CD4-positive, alpha-beta memory T cell (primary cell): ENCODE measurements around the gene ROBO1. TPM values are rescaled to one million over a fixed set of nuclear protein-coding genes. Genes with fewer than 3 reads are reported as not detected.
A peak's percentile ranks its signal among the peaks of the same experiment; 100 is the strongest.

Experiments used
- CTCF ChIA-PET: fragments of 350-600 bp; sonication (Branson Sonifier 250); formaldehyde crosslinking; loops from one replicate; lab custom pipeline; 2021; ENCODE audit warnings: inconsistent platforms; ENCODE audit not compliant: partially characterized antibody; lab: Charles Lee
- POLR2A ChIA-PET: fragments of 350-600 bp; sonication (Branson Sonifier 250); formaldehyde crosslinking; loops from one replicate; lab custom pipeline; 2021; ENCODE audit not compliant: partially characterized antibody; lab: Charles Lee
- DNase-seq, 5 donors: peaks; one replicate each; pipeline versions ENCODE4 v3.0.0 to v3.0.0-alpha.2; 2020 to 2022; ENCODE audit warnings: mixed read lengths in 1 of 5
- H3K27ac ChIP-seq: one replicate; pipeline ENCODE4 v1.7.0; 2013; ENCODE audit warnings: low read depth, low read length
- H3K27me3 ChIP-seq: 2 replicates; pipeline ENCODE4 v1.7.0; 2013; ENCODE audit warnings: mild to moderate bottlenecking, low read length, moderate library complexity; ENCODE audit not compliant: insufficient read depth
- H3K36me3 ChIP-seq: 2 replicates; pipeline ENCODE4 v1.7.0; 2013; ENCODE audit warnings: mild to moderate bottlenecking, low read length, moderate library complexity; ENCODE audit not compliant: insufficient read depth
- H3K4me1 ChIP-seq: 2 replicates; pipeline ENCODE4 v1.7.0; 2013; ENCODE audit warnings: mild to moderate bottlenecking, low read length, moderate library complexity; ENCODE audit not compliant: insufficient read depth
- H3K4me3 ChIP-seq, 2 donors: one replicate each; pipeline ENCODE4 v1.7.0; 2013; ENCODE audit warnings: low read length in 2 of 2, mild to moderate bottlenecking in 1 of 2
- H3K9me3 ChIP-seq, 2 donors: one replicate each; pipeline ENCODE4 v1.7.0; 2013; ENCODE audit warnings: low read length in 2 of 2, control low read depth in 1 of 2; ENCODE audit not compliant: control insufficient read depth in 1 of 2
- H3K27ac Mint-ChIP-seq, 7 donors: one replicate each; pipeline ENCODE4 v1.8.0; 2020 to 2021; ENCODE audit warnings: mixed read lengths in 7 of 7, mild to moderate bottlenecking in 6 of 7, inconsistent platforms in 3 of 7, moderate library complexity in 3 of 7
- H3K27me3 Mint-ChIP-seq, 2 donors: one replicate each; pipeline ENCODE4 v1.8.0; 2020 to 2021; ENCODE audit warnings: mixed read lengths in 2 of 2
- H3K36me3 Mint-ChIP-seq, 2 donors: one replicate each; pipeline ENCODE4 v1.8.0; 2020 to 2021; ENCODE audit warnings: mixed read lengths in 2 of 2, inconsistent platforms in 1 of 2, mild to moderate bottlenecking in 1 of 2
- H3K4me1 Mint-ChIP-seq, 4 donors: one replicate each; pipeline ENCODE4 v1.8.0; 2020 to 2021; ENCODE audit warnings: mixed read lengths in 4 of 4, mild to moderate bottlenecking in 1 of 4
- H3K4me3 Mint-ChIP-seq, 8 donors: one replicate each; pipeline ENCODE4 v1.8.0; 2020 to 2021; ENCODE audit warnings: mixed read lengths in 8 of 8, mild to moderate bottlenecking in 7 of 8, moderate library complexity in 6 of 8, inconsistent platforms in 3 of 8
- H3K9me3 Mint-ChIP-seq, 8 donors: one replicate each; pipeline ENCODE4 v1.8.0; 2020 to 2021; ENCODE audit warnings: mixed read lengths in 8 of 8, mild to moderate bottlenecking in 5 of 8, inconsistent platforms in 3 of 8, moderate library complexity in 1 of 8
- intact Hi-C: fragments of 100-400 bp; cut with micrococcal nuclease; formaldehyde crosslinking; loops from one replicate; pipeline ENCODE4 v1.15.1; 2023
- polyA plus RNA-seq, 2 donors: library from polyadenylated mRNA; unstranded; fragments of 300-500 nt; fragmentation: Illumina TruSeq; gene quantifications; one replicate each; pipeline ENCODE4 v1.2.3, GENCODE V29; 2021
- total RNA-seq, 2 experiments: library from RNA; stranded (reverse); gene quantifications; one replicate each; pipeline ENCODE4 v1.2.3, GENCODE V29; 2021

Gene ROBO1
- total and polyA plus RNA-seq, 4 experiments from 2014 or later: not detected

DNA sequence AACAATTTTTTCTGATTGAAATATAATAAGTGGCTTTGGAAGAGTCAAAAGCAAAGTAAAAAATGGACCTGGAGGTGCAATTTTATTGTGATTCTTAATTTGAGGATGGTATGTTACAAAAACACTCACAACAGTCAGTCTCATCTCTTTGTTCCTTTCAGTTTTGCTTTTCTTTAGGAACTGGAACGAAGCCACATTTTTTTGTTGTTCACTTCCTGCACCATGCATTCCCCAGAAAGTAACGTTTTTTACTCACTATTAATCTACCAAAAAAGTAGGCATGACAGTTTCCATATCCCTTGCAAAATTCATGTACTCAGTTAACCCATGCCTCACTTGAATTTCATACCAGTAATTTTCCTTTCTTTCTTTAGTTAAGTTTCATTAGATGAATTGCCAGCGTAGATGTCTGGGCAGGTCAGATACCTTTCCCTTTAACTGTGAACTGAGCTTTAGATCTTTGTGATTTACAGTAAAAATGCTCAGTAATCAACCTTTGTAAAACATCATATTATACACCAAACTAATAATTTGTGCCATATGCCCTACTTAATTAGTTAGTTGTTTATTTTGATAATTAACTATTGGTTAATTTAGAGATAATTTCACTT lies 384.3 kb downstream of the ROBO1 start:
- Histone ChIP-seq H3K36me3 (no peaks in the 10 kb centered on the region), H3K9me3 (peaks cover 0 to 5% of the 10 kb centered on the region in 2 donors), H3K27me3 (no peaks in the 10 kb centered on the region), H3K4me3 (no peak overlapping the region), H3K27ac (no peak overlapping the region), H3K4me1 (no peaks in the 10 kb centered on the region)
- Mint-ChIP-seq H3K36me3 (no peaks in the 10 kb centered on the region), H3K9me3 (peaks cover 3 to 26% (median 13%) of the 10 kb centered on the region in 8 donors), H3K4me1 (no peaks in the 10 kb centered on the region), H3K4me3 (no peak overlapping the region), H3K27ac (no peak overlapping the region), H3K27me3 (no peaks in the 10 kb centered on the region)
- ChIA-PET CTCF (no interaction called here), POLR2A (no interaction called here)
- DNase-seq: no peak
- intact Hi-C loops: no loop called here

DNA sequence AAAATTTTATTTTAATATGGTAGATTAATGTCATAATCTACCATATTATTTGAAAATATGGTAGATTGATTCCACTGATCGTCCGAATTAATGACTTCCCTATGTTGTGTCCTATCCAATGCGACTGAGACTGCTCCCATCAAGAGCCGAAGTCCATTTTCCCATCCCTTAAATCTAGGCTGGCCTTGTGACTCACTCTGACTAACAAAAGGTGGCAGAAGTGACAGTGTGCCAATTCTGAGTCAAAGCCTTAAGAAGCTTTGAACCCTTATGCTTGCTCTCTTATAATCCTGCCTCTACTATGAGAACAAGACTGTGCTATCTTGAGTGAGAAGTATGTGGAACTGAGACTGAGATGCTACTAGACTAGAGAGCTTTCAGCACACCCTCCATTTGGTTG lies 387.2 kb downstream of the ROBO1 start:
- no peaks in the 10 kb centered on the region for H3K4me1 Mint-ChIP-seq
- Histone ChIP-seq H3K27ac (no peak overlapping the region), H3K4me1 (no peaks in the 10 kb centered on the region), H3K27me3 (no peaks in the 10 kb centered on the region), H3K4me3 (no peak overlapping the region), H3K9me3 (peaks cover 0 to 5% of the 10 kb centered on the region in 2 donors), H3K36me3 (no peaks in the 10 kb centered on the region)
- no peaks in the 10 kb centered on the region for H3K36me3 Mint-ChIP-seq
- no peak overlapping the region for H3K4me3 Mint-ChIP-seq
- no peak overlapping the region for H3K27ac Mint-ChIP-seq
- ChIA-PET CTCF (no interaction called here), POLR2A (no interaction called here)
- H3K9me3 Mint-ChIP-seq: peaks cover 3 to 30% (median 12%) of the 10 kb centered on the region in 8 donors
- intact Hi-C loops: no loop called here
- DNase-seq: no peak
- no peaks in the 10 kb centered on the region for H3K27me3 Mint-ChIP-seq

DNA sequence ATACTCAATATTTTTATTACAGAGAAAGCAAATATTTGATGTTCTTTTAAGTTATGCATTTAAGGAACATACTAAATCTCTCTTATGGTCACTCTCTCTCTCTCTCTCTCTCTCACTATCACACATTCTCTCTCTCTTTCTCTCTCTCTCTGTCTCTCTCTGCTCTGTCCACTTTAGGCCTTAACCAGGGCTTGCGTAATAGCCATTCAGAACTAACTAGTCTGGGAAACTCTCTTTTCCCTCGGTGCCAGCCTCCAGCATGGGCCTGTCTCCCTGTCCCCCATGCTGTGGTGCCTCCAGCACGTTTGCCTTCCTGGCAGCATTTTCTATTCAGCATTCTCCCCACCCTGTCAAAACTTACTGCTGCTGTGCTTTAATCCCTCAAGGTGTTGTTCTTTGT lies 389.7 kb downstream of the ROBO1 start:
- ChIA-PET POLR2A (no interaction called here), CTCF (no interaction called here)
- Mint-ChIP-seq H3K36me3 (no peaks in the 10 kb centered on the region), H3K4me1 (no peaks in the 10 kb centered on the region), H3K27ac (no peak overlapping the region), H3K9me3 (peaks cover 3 to 30% (median 12%) of the 10 kb centered on the region in 8 donors), H3K27me3 (no peaks in the 10 kb centered on the region), H3K4me3 (no peak overlapping the region)
- intact Hi-C loops: no loop called here
- Histone ChIP-seq H3K27ac (no peak overlapping the region), H3K4me3 (no peak overlapping the region), H3K36me3 (no peaks in the 10 kb centered on the region), H3K4me1 (no peaks in the 10 kb centered on the region), H3K9me3 (peaks cover 0 to 5% of the 10 kb centered on the region in 2 donors), H3K27me3 (no peaks in the 10 kb centered on the region)
- no peak for DNase-seq

DNA sequence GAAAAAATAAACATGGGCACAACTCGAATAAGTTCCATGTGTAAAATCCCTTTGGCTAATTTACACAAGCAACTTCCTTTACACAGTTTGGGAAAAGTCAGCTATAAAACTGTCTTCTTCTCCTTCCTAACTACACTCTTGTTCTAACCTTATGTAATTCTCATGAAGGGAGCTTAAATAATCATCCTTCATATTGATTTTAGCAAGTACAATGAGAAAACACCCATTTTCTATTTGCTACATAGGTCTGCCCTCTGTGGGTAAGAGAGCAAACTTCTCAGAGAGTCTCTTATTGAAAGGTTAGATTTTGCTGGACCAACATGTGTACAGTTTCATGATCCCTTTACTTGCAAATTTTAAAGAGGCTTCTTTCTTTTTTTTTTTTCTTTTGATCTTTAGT lies 398.5 kb downstream of the ROBO1 start:
- Mint-ChIP-seq H3K9me3 (peaks cover 2 to 33% (median 9%) of the 10 kb centered on the region in 8 donors), H3K4me1 (no peaks in the 10 kb centered on the region), H3K27ac (no peak overlapping the region), H3K27me3 (no peaks in the 10 kb centered on the region), H3K36me3 (no peaks in the 10 kb centered on the region), H3K4me3 (no peak overlapping the region)
- no peaks in the 10 kb centered on the region for H3K9me3 ChIP-seq
- no peak overlapping the region for H3K4me3 ChIP-seq
- no peak overlapping the region for H3K27ac ChIP-seq
- CTCF ChIA-PET: no interaction called here
- intact Hi-C loops: no loop called here
- POLR2A ChIA-PET: no interaction called here
- no peak for DNase-seq
- no peaks in the 10 kb centered on the region for H3K27me3 ChIP-seq
- H3K4me1 ChIP-seq: no peaks in the 10 kb centered on the region
- no peaks in the 10 kb centered on the region for H3K36me3 ChIP-seq

DNA sequence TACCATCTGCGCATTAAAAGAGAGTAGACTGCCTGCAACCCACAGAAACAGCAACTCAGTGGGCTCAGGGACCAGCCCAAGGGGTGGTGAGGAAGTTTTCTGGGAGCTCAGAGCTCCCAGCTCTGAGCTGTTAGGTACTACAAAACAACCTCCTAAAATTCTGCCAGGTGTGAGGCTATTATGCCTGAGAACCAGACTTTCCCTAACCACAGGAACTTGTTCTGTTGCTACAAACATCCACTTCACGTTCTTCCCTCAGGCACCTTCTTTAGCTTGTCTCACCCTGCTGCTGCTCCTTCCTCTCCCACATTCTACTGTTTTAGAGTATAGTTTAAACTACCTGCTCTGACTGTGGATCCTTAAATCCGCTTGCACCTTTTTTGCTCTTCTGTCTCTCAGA lies 399.4 kb downstream of the ROBO1 start:
- no peaks in the 10 kb centered on the region for H3K4me1 Mint-ChIP-seq
- H3K27me3 ChIP-seq: no peaks in the 10 kb centered on the region
- H3K27ac ChIP-seq: no peak overlapping the region
- peaks cover 2 to 33% (median 9%) of the 10 kb centered on the region in 8 donors for H3K9me3 Mint-ChIP-seq
- H3K4me3 Mint-ChIP-seq: no peak overlapping the region
- no peaks in the 10 kb centered on the region for H3K36me3 Mint-ChIP-seq
- no peak overlapping the region for H3K4me3 ChIP-seq
- no peaks in the 10 kb centered on the region for H3K36me3 ChIP-seq
- H3K27me3 Mint-ChIP-seq: no peaks in the 10 kb centered on the region
- POLR2A ChIA-PET: no interaction called here
- DNase-seq: no peak
- H3K9me3 ChIP-seq: no peaks in the 10 kb centered on the region
- H3K4me1 ChIP-seq: no peaks in the 10 kb centered on the region
- H3K27ac Mint-ChIP-seq: no peak overlapping the region
- intact Hi-C loops: no loop called here
- CTCF ChIA-PET: no interaction called here

DNA sequence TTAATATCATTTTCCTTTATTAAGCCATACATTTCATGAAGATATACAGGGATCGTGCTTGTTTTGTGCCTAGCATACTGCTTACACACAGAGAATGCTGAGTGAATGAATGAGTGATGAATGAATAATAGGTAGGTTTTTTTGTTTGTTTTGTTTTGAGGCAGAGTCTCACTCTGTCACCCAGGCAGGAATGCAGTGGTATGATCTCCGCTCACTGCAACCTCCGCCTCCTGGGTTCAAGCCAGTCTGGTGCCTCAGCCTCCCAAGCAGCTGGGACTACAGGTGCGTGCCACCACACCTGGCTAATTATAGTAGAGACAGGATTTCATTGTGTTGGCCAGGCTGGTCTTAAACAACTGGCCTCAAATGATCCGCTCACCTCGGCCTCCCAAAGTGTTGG lies 400.0 kb downstream of the ROBO1 start:
- Histone ChIP-seq H3K27ac (no peak overlapping the region), H3K36me3 (no peaks in the 10 kb centered on the region), H3K4me3 (no peak overlapping the region), H3K27me3 (no peaks in the 10 kb centered on the region), H3K4me1 (no peaks in the 10 kb centered on the region), H3K9me3 (no peaks in the 10 kb centered on the region)
- intact Hi-C loops: no loop called here
- Mint-ChIP-seq H3K4me1 (no peaks in the 10 kb centered on the region), H3K36me3 (no peaks in the 10 kb centered on the region), H3K9me3 (peaks cover 2 to 33% (median 8%) of the 10 kb centered on the region in 8 donors), H3K27me3 (no peaks in the 10 kb centered on the region), H3K27ac (no peak overlapping the region), H3K4me3 (no peak overlapping the region)
- ChIA-PET CTCF (no interaction called here), POLR2A (no interaction called here)
- no peak for DNase-seq

DNA sequence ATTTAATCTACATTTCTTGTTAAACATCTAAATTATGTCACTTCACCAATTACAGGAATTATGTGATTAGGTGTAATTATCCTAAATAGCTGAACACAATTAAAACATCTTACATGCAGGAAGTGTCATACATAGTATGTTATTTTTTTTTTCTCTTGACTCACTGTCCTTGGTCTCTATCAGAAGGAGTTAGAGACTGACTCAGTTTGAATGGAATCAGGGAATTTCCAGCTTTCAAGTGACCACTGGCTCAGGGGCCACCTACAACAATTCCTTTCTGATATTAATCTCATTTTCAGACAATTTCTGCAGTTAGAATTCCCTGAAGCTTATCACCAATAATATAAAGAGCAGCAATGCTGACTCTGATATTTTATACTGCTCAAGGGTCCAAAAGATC lies 400.7 kb downstream of the ROBO1 start:
- Histone ChIP-seq H3K36me3 (no peaks in the 10 kb centered on the region), H3K9me3 (no peaks in the 10 kb centered on the region), H3K27ac (no peak overlapping the region), H3K4me3 (no peak overlapping the region), H3K27me3 (no peaks in the 10 kb centered on the region), H3K4me1 (no peaks in the 10 kb centered on the region)
- CTCF ChIA-PET: no interaction called here
- Mint-ChIP-seq H3K36me3 (no peaks in the 10 kb centered on the region), H3K27me3 (no peaks in the 10 kb centered on the region), H3K4me1 (no peaks in the 10 kb centered on the region), H3K9me3 (peaks cover 2 to 30% (median 6%) of the 10 kb centered on the region in 8 donors), H3K4me3 (no peak overlapping the region), H3K27ac (no peak overlapping the region)
- POLR2A ChIA-PET: no interaction called here
- intact Hi-C loops: no loop called here
- DNase-seq: no peak

DNA sequence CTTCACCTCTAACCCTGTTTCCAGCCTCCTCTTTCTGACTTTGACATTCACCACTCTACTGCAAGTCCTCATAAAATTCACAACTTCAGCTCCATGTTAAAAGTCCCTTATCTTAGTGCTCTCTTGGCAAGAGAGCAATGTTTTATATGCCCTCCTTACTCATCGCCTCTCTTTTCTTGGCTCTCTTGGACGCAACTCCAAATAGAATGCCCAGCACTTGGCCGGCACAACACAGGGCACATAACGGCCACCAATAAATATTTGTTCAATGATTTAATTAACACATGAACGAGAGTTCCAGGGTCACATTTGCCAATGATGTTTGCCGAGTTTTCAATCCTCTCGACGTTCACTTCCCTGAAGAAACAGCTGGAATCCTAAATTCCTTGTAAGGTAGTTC lies 401.4 kb downstream of the ROBO1 start:
- no peaks in the 10 kb centered on the region for H3K4me1 Mint-ChIP-seq
- H3K27ac ChIP-seq: no peak overlapping the region
- intact Hi-C loops: no loop called here
- POLR2A ChIA-PET: no interaction called here
- H3K4me1 ChIP-seq: no peaks in the 10 kb centered on the region
- no peak overlapping the region for H3K4me3 Mint-ChIP-seq
- no peaks in the 10 kb centered on the region for H3K9me3 ChIP-seq
- no peak overlapping the region for H3K4me3 ChIP-seq
- no peaks in the 10 kb centered on the region for H3K27me3 Mint-ChIP-seq
- CTCF ChIA-PET: no interaction called here
- H3K36me3 Mint-ChIP-seq: no peaks in the 10 kb centered on the region
- no peaks in the 10 kb centered on the region for H3K36me3 ChIP-seq
- DNase-seq: no peak
- peak overlapping the region in 1 of 7 donors; percentile 54 for H3K27ac Mint-ChIP-seq
- H3K9me3 Mint-ChIP-seq: peaks cover 2 to 32% (median 6%) of the 10 kb centered on the region in 8 donors
- no peaks in the 10 kb centered on the region for H3K27me3 ChIP-seq
